Stimulated activated CD8-positive, alpha-beta memory T cell treated with anti-CD3 and anti-CD28 coated beads, Interleukin-15, amount 100 ng/mL, for 48 hours (primary cell): ENCODE measurements around the gene ABHD2.
"Not testable (repeated sequence)": the region's sequence is repeated elsewhere in the genome, so short reads cannot be mapped to it uniquely, and the experiment has no call there.

Source experiments
- DNase-seq, 2 donors: peaks; one replicate each; pipeline ENCODE4 v3.0.0-alpha.2; 2020; ENCODE audit warnings: low read depth in 2 of 2

Gene ABHD2

GRCh38 chr15:89225588-89225987, 137.3 kb downstream of the ABHD2 start:
- DNase-seq, result no peak

GRCh38 chr15:89226359-89227221, 138.3 kb downstream of the ABHD2 start:
- no peak for DNase-seq

- no peak for DNase-seq
These were observed 139.2 kb downstream of the ABHD2 start for GRCh38 chr15:89227425-89227824.

GRCh38 chr15:89230277-89230676, 142.0 kb downstream of the ABHD2 start:
- DNase-seq, result no peak

GRCh38 chr15:89231832-89232231, 143.6 kb downstream of the ABHD2 start:
- DNase-seq, result no peak

- not testable (repeated sequence) for DNase-seq
These were observed 151.9 kb downstream of the ABHD2 start for GRCh38 chr15:89239883-89240810.

GRCh38 chr15:89243046-89243690, 154.9 kb downstream of the ABHD2 start:
- DNase-seq, result no peak

GRCh38 chr15:89243691-89244573, 155.7 kb downstream of the ABHD2 start, which contains the start of gene FANCI:
TSS of gene FANCI (plus strand) at chr15:89243979. CDS start at chr15:89247648, 3,669 bp downstream.
- peak; percentile 94 for DNase-seq

- DNase-seq, result no peak
These were observed 156.3 kb downstream of the ABHD2 start for GRCh38 chr15:89244574-89244903.

- DNase-seq, result no peak
These were observed 159.2 kb downstream of the ABHD2 start for GRCh38 chr15:89247446-89247845.

- no peak for DNase-seq
These were observed 160.3 kb downstream of the ABHD2 start for GRCh38 chr15:89248584-89248983.

GRCh38 chr15:89250142-89250541, 161.9 kb downstream of the ABHD2 start:
- not testable (repeated sequence) for DNase-seq
